ENCODE results near the gene FANCE.

DNA sequence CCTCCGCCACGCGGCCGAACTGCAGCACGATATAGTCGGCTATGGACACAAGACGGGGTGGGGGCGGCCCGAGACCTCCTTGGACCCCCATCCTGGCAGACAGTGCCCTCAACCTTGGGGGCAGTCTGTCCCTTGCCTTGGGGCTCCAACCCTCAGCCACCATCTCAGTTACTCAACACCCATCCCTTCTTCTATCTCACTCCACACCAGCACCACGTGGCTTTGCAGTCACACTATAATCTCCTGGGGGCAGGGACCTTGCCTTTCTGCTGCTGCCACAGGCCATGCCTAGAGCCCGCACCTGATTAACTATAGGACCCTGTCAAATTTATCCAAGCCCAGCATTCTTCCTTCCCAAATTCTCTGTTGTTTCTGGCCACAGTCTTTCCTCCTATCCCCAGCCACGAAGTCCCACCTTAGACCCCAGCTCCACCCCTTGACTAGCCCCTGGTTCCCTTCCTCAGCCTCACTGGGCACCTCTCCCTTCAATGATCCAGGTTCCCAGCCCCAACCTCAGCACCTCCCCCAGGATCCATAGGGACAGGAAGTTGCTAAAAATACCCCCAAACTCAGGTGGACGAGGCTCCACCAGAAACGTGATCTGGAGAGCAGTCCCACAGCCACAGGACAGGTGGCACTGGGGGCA is 46.4 kb downstream of the FANCE start:
- TF ChIP-seq TAF1 (IDR thresholded peaks at IDR 0.05; ENCODE audit: low read depth) (no peak), EZH2 (IDR thresholded peaks at IDR 0.05; ENCODE audit: borderline replicate concordance, insufficient read depth, low read length, poor library complexity, severe bottlenecking) (no peak), POLR2AphosphoS5 (IDR thresholded peaks at IDR 0.05) (no peak), EP300 (conservative IDR thresholded peaks at IDR 0.05; ENCODE audit: poor library complexity, severe bottlenecking) (no peak), RAD21 (conservative IDR thresholded peaks at IDR 0.05) (no peak)
- TF ChIP-seq, protein P1, sequence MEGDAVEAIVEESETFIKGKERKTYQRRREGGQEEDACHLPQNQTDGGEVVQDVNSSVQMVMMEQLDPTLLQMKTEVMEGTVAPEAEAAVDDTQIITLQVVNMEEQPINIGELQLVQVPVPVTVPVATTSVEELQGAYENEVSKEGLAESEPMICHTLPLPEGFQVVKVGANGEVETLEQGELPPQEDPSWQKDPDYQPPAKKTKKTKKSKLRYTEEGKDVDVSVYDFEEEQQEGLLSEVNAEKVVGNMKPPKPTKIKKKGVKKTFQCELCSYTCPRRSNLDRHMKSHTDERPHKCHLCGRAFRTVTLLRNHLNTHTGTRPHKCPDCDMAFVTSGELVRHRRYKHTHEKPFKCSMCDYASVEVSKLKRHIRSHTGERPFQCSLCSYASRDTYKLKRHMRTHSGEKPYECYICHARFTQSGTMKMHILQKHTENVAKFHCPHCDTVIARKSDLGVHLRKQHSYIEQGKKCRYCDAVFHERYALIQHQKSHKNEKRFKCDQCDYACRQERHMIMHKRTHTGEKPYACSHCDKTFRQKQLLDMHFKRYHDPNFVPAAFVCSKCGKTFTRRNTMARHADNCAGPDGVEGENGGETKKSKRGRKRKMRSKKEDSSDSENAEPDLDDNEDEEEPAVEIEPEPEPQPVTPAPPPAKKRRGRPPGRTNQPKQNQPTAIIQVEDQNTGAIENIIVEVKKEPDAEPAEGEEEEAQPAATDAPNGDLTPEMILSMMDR (IDR thresholded peaks at IDR 0.05; ENCODE audit: poor library complexity, severe bottlenecking): no peak
